HG02759 (cell line): ENCODE data around the gene EDC4.
"Not testable (repeated sequence)": the region's sequence is repeated elsewhere in the genome, so short reads cannot be mapped to it uniquely, and the experiment has no call there.

ENCODE experiments used
- ATAC-seq: cut with Tn5 transposase; IDR thresholded peaks from one replicate; pipeline ENCODE4 v1.9.1; 2021; ENCODE audit warnings: mild to moderate bottlenecking, moderate library complexity; ENCODE audit not compliant: unreplicated experiment

Gene EDC4

GRCh38 chr16:67848118-67848517, 24.7 kb upstream of the EDC4 start:
- no peak for ATAC-seq

GRCh38 chr16:67853670-67854069, 19.2 kb upstream of the EDC4 start:
- ATAC-seq: no peak

- ATAC-seq: no peak
These were observed 17.1 kb upstream of the EDC4 start for GRCh38 chr16:67855789-67856188.

- ATAC-seq: no peak
These were observed 15.8 kb upstream of the EDC4 start for GRCh38 chr16:67856927-67857546.

- no peak for ATAC-seq
These were observed 15.2 kb upstream of the EDC4 start for GRCh38 chr16:67857547-67858233.

GRCh38 chr16:67858500-67858899, 14.4 kb upstream of the EDC4 start:
- ATAC-seq: no peak

- ATAC-seq: no peak
These were observed 12.1 kb upstream of the EDC4 start for GRCh38 chr16:67860589-67861398.

GRCh38 chr16:67861877-67862276, 11.0 kb upstream of the EDC4 start:
- ATAC-seq: no peak

- ATAC-seq: no peak
These were observed 9.9 kb upstream of the EDC4 start for GRCh38 chr16:67862623-67863583.

- not testable (repeated sequence) for ATAC-seq
These were observed 8.8 kb upstream of the EDC4 start for GRCh38 chr16:67864044-67864443.

- no peak for ATAC-seq
These were observed 8.3 kb upstream of the EDC4 start for GRCh38 chr16:67864594-67864993.

- ATAC-seq: no peak
These were observed 7.5 kb upstream of the EDC4 start for GRCh38 chr16:67865318-67865717.

GRCh38 chr16:67868290-67868689, 4.6 kb upstream of the EDC4 start:
- no peak for ATAC-seq

GRCh38 chr16:67869653-67870052, 3.2 kb upstream of the EDC4 start:
- ATAC-seq: no peak

- ATAC-seq: no peak
These were observed 1.6 kb upstream of the EDC4 start for GRCh38 chr16:67871256-67871655.

GRCh38 chr16:67872131-67872630, 671 bp upstream of the EDC4 start:
- ATAC-seq: no peak

GRCh38 chr16:67873435-67874370, 851 bp downstream of the EDC4 start:
- ATAC-seq: no peak

GRCh38 chr16:67874372-67874771, 1.5 kb downstream of the EDC4 start:
- no peak for ATAC-seq

GRCh38 chr16:67877064-67877463, 4.2 kb downstream of the EDC4 start:
- ATAC-seq: no peak

GRCh38 chr16:67878232-67878631, 5.4 kb downstream of the EDC4 start:
- ATAC-seq: no peak
